ENCODE results near the gene THAP5. TPM values are rescaled to one million over a fixed set of nuclear protein-coding genes. Genes with fewer than 3 reads are reported as not detected.

The THAP5 gene
- polyA plus RNA-seq, 1 donor from 2014 or later: 49.4 TPM

DNA sequence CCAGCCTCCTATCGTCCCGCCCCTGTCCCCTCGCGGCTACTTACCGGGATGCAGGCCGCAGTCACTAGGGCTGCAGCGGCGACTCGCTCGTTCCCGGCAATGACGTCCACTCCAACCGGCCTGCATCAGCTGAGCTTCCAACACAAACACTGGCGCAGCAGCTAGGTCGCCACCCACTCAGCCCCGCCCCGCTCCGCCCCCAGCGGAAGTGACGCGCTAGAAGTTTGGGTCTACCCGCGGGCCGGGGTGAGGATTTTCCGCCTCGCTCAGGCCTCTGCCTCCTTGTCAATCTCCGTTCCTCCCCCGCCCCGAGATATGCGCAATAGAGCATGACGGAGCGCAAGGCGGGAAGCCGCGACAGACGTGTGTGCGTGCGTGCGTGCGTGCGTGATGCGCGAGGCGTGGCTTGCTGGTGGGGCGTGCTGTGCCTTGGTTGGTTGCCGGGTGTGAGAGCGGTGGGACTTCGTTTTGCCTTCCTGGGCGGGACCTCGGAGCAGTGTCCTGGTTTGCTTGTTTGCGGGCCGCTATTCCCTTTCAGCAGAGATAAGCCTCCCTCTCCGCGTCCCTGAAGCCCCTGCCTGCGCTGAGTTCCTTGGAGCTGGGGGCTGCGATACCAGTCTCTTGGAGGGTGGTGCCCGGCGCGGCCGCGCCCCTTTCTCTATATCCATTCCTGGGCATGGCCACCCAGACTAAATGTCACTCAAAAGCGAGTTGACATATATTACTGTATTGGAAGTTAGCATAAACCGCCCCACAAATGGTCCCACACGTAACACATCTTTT, 43.3 kb downstream of the THAP5 start, which contains the start of gene PNPLA8:
PNPLA8 (minus strand) TSS at position 151 of the 783 bp plus-strand sequence. CDS start 10,644 bp downstream, outside the sequence.
- Histone ChIP-seq H4K20me1 (ENCODE audit: insufficient read depth) (peaks cover 3% of the 10 kb centered on the region), H3K36me3 (ENCODE audit: insufficient read depth, low read length) (no peaks in the 10 kb centered on the region), H3K9me3 (ENCODE audit: low read length) (no peaks in the 10 kb centered on the region), H3K79me2 (replicated peaks; ENCODE audit: insufficient read depth, low read length) (peaks cover 38% of the 10 kb centered on the region), H3K9me2 (ENCODE audit: insufficient read depth, low read length) (no peaks in the 10 kb centered on the region), H3K27ac (ENCODE audit: low read length) (peak within 1 kb of the TSS; percentile 94), H3F3A (ENCODE audit: insufficient read depth, low read length, poor library complexity, severe bottlenecking) (no peaks in the 10 kb centered on the region), H3K9ac (ENCODE audit: low read length) (peak within 1 kb of the TSS; percentile 89), H3K4me3 (ENCODE audit: low read length) (peak within 1 kb of the TSS; percentile 70), H3K27me3 (ENCODE audit: insufficient read depth, low read depth, low read length) (no peaks in the 10 kb centered on the region), H2AFZ (ENCODE audit: low read depth, low read length) (peak within 1 kb of the TSS; percentile 58), H3K4me2 (ENCODE audit: low read length) (peak within 1 kb of the TSS; percentile 96)
- TF ChIP-seq EZH2 (IDR thresholded peaks at IDR 0.05; ENCODE audit: borderline replicate concordance, insufficient read depth, low read length, poor library complexity, severe bottlenecking) (no peak), MXI1 (conservative IDR thresholded peaks at IDR 0.05; ENCODE audit: poor library complexity, severe bottlenecking) (peak; percentile 76), SMC3 (conservative IDR thresholded peaks at IDR 0.05; ENCODE audit: poor library complexity) (no peak), EP300 (conservative IDR thresholded peaks at IDR 0.05; ENCODE audit: poor library complexity, severe bottlenecking) (peak; percentile 80), POLR2AphosphoS5 (IDR thresholded peaks at IDR 0.05) (peak; percentile 95), RAD21 (conservative IDR thresholded peaks at IDR 0.05) (no peak), TAF1 (IDR thresholded peaks at IDR 0.05; ENCODE audit: low read depth) (peak; percentile 47)
- TF ChIP-seq, protein P1, sequence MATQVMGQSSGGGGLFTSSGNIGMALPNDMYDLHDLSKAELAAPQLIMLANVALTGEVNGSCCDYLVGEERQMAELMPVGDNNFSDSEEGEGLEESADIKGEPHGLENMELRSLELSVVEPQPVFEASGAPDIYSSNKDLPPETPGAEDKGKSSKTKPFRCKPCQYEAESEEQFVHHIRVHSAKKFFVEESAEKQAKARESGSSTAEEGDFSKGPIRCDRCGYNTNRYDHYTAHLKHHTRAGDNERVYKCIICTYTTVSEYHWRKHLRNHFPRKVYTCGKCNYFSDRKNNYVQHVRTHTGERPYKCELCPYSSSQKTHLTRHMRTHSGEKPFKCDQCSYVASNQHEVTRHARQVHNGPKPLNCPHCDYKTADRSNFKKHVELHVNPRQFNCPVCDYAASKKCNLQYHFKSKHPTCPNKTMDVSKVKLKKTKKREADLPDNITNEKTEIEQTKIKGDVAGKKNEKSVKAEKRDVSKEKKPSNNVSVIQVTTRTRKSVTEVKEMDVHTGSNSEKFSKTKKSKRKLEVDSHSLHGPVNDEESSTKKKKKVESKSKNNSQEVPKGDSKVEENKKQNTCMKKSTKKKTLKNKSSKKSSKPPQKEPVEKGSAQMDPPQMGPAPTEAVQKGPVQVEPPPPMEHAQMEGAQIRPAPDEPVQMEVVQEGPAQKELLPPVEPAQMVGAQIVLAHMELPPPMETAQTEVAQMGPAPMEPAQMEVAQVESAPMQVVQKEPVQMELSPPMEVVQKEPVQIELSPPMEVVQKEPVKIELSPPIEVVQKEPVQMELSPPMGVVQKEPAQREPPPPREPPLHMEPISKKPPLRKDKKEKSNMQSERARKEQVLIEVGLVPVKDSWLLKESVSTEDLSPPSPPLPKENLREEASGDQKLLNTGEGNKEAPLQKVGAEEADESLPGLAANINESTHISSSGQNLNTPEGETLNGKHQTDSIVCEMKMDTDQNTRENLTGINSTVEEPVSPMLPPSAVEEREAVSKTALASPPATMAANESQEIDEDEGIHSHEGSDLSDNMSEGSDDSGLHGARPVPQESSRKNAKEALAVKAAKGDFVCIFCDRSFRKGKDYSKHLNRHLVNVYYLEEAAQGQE (IDR thresholded peaks at IDR 0.05; ENCODE audit: borderline replicate concordance): no peak
- TF ChIP-seq, protein P2, sequence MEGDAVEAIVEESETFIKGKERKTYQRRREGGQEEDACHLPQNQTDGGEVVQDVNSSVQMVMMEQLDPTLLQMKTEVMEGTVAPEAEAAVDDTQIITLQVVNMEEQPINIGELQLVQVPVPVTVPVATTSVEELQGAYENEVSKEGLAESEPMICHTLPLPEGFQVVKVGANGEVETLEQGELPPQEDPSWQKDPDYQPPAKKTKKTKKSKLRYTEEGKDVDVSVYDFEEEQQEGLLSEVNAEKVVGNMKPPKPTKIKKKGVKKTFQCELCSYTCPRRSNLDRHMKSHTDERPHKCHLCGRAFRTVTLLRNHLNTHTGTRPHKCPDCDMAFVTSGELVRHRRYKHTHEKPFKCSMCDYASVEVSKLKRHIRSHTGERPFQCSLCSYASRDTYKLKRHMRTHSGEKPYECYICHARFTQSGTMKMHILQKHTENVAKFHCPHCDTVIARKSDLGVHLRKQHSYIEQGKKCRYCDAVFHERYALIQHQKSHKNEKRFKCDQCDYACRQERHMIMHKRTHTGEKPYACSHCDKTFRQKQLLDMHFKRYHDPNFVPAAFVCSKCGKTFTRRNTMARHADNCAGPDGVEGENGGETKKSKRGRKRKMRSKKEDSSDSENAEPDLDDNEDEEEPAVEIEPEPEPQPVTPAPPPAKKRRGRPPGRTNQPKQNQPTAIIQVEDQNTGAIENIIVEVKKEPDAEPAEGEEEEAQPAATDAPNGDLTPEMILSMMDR (IDR thresholded peaks at IDR 0.05; ENCODE audit: poor library complexity, severe bottlenecking): peak; percentile 24

- peak overlapping the region; percentile 41 for H2AFZ ChIP-seq (ENCODE audit: low read depth, low read length)
Observed at GRCh38 chr7:108525327-108525984, 44.0 kb downstream of the THAP5 start.

More at GRCh38 chr7:108525327-108525984, 44.0 kb downstream of the THAP5 start:
- H4K20me1 ChIP-seq (ENCODE audit: insufficient read depth): peaks cover 3% of the 10 kb centered on the region
- H3K4me3 ChIP-seq (ENCODE audit: low read length): peak overlapping the region; percentile 70
- no peaks in the 10 kb centered on the region for H3K36me3 ChIP-seq (ENCODE audit: insufficient read depth, low read length)
- no peaks in the 10 kb centered on the region for H3F3A ChIP-seq (ENCODE audit: insufficient read depth, low read length, poor library complexity, severe bottlenecking)
- H3K79me2 ChIP-seq (replicated peaks; ENCODE audit: insufficient read depth, low read length): peaks cover 45% of the 10 kb centered on the region
- H3K9me3 ChIP-seq (ENCODE audit: low read length): no peaks in the 10 kb centered on the region
- H3K4me2 ChIP-seq (ENCODE audit: low read length): peak overlapping the region; percentile 96
- no peaks in the 10 kb centered on the region for H3K9me2 ChIP-seq (ENCODE audit: insufficient read depth, low read length)
- H3K9ac ChIP-seq (ENCODE audit: low read length): peak overlapping the region; percentile 89
- no peaks in the 10 kb centered on the region for H3K27me3 ChIP-seq (ENCODE audit: insufficient read depth, low read depth, low read length)
- peak overlapping the region; percentile 94 for H3K27ac ChIP-seq (ENCODE audit: low read length)
- TF ChIP-seq, protein P1 (IDR thresholded peaks at IDR 0.05; ENCODE audit: borderline replicate concordance): peak; percentile 51
- TF ChIP-seq MXI1 (conservative IDR thresholded peaks at IDR 0.05; ENCODE audit: poor library complexity, severe bottlenecking) (no peak), SMC3 (conservative IDR thresholded peaks at IDR 0.05; ENCODE audit: poor library complexity) (no peak), TAF1 (IDR thresholded peaks at IDR 0.05; ENCODE audit: low read depth) (peak; percentile 59)

Data from neural cell (in vitro differentiated cells).